Measurements from ENCODE around the gene SLC9A9.

- TF ChIP-seq CTCF (IDR thresholded peaks at IDR 0.05), result no peak
- no peak for TF ChIP-seq POLR2A (IDR thresholded peaks at IDR 0.05)
Measured at GRCh38 chr3:143831994-143832393, 16.3 kb downstream of the SLC9A9 start.

Data from uterus (tissue), 2 donors.